Stimulated activated CD4-positive, alpha-beta T cell treated with anti-CD3 and anti-CD28 coated beads, Interleukin-2, amount 100 ng/mL, for 48 hours (primary cell): Measurements from ENCODE around the gene PIM3.
"Not testable (repeated sequence)": the region's sequence is repeated elsewhere in the genome, so short reads cannot be mapped to it uniquely, and the experiment has no call there.

ENCODE experiments used
- DNase-seq, 2 donors: peaks; one replicate each; pipeline ENCODE4 v3.0.0-alpha.2; 2020

PIM3 gene

DNA sequence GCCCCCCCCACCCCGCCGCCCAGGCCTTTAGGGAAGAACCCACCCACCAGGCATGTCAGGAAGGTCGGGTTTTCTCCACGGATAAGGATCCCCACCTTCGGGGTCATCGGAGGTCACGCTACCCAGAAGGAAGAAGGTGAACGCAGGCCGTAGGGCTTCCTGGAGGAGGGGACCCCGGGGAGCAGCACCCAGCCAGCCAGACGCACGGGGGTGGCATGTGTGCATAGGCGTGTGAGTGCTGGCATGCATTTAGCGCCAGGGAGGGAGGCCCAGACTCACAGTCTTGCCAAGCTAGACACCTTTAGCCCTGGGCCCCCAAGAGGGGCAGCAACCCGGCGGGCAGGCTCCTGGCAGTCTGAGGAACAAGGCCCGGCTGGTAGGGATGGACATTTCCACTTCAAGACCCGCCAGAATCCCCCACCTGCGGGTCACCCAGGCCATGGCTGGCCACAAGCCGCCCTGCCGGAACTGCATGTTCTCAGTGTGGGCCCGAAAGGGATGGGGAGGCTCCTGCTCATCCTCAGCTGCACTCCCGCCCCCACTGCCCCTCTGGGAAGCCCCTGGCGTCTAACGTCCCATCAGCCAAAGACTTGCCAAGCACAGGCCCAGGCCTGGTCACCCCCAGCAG, 16.7 kb upstream of the PIM3 start:
- DNase-seq, result no peak

DNA sequence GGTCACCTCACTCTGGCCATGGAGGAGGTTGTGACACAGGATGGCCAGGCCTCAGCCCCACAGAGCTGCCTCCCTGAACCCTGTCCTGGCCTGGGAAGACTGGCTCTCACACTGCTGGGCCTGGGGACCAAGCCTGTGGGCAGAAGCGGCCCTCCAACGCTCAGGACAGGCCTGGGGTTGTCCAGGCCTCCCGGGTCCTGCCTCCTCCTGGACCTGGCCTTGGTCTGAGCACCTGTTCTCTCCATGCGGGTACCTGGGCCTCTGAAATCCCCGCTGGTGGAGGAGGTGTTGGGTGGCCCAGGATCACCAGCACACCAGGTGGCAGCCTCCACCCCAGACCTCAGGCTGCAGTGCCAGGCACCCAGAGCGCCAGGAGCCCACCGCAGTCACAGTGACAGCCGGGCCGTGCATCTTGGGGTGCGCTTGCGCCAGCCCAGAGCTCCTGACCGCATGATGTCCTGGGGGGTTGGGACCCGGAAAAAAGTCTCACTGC, 16.1 kb upstream of the PIM3 start:
- DNase-seq, result no peak

DNA sequence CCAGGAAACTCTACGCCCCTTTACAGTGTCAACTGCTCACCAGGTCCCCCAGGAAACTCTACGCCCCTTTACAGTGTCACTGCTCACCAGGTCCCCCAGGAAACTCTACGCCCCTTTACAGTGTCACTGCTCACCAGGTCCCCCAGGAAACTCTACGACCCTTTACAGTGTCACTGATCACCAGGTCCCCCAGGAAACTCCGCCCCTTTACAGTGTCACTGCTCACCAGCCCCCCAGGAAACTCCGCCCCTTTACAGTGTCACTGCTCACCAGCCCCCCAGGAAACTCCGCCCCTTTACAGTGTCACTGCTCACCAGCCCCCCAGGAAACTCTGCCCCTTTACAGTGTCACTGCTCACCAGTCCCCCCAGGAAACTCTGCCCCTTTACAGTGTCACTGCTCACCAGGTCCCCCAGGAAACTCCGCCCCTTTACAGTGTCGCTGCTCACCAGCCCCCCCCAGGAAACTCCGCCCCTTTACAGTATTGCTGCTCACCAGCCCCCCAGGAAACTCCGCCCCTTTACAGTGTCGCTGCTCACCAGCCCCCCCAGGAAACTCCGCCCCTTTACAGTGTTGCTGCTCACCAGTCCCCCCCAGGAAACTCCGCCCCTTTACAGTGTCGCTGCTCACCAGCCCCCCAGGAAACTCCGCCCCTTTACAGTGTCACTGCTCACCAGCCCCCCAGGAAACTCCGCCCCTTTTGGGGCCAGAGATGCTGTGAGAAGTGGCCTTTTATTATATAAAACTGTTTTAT, 15.4 kb upstream of the PIM3 start:
- not testable (repeated sequence) for DNase-seq

DNA sequence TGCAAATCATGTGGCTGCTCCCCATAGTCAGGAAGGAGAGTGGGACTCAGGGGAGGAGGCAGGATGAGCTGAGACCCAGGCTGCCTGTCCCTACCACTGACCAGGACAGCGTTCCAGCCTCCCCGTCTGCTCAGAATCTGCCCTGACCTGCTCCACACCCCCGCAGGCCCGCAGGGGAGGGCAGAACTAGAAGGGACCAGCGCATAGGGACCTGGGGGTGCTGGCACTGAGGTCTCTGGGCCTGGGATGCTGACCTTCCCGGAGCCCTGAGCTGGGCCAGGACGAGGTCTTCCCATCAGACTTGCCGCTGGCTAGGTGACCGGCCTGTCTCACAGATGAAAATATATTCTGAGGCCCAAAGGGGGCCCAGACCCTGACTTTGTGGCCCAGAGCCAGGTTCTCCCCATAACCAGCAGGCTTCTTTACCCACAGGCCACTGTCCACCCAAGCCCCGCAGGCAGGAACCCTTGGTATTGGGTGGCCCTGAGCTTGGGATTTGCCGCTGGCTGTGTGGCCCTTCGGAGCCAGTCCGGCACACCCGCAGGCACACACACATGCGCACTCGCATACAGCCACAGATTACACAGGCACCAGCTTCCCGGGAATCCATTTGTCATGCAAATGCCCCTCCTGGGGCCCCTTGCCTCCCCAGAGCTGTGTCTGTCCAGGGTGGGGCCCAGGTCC, 13.8 kb upstream of the PIM3 start:
- DNase-seq, result no peak

DNA sequence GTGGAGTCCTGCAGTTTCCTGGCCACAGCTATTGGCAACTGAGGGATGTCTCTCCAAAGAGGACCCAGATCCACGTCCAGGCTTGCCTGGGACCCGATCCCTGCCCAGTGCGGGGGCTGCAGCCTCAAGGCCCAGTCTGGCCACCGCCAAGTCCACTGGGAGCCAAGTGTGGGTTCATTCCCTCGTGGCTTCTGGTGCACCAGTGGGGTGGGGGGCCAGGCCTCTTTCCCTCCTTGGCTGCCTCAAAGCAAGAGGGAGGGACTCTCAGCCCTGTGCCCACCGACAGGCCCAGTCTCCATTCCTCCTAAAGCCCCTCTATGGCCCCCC, 13.3 kb upstream of the PIM3 start:
- no peak for DNase-seq

DNA sequence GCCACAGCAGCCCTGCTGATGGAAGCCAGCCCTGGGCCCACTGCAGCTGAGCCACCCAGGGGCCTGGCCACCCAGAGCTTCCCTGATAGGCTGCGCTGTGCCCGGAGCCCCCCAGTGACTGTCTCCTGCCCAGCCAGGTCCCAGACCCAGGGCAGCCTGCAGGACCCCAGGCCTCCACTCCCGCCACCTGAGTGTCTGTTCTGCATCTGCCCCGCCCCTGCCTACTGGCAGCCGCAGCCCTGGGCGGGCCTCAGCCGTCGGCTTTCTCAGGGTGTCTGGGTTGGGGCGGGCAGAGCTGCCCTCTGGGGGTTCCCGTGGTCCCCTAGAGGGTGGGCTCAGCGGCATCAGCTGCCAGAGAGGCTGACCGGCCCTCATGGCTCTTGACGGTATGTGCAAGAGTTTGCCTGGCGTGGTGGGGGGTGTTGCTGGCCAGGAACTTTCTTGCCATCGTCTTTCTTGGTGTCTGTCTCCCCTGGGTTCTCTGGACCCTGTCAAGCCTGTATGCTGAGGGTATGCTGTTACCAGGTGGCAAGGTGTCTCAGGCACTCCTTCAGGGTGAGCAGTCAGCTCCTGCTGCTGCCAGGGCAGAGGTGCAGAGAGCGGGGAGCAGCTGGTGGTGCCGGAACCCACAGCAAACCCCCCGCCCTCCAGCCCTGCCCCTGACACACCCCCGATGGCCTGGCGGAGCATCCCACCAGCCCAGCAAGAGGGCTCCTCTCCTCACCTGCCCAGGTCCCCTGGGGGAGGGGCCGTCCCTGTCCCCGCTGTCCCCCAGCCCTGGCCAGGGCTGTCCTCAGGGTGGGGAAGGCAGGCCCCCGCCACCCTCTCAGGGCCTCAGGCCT, 12.2 kb upstream of the PIM3 start:
- no peak for DNase-seq

DNA sequence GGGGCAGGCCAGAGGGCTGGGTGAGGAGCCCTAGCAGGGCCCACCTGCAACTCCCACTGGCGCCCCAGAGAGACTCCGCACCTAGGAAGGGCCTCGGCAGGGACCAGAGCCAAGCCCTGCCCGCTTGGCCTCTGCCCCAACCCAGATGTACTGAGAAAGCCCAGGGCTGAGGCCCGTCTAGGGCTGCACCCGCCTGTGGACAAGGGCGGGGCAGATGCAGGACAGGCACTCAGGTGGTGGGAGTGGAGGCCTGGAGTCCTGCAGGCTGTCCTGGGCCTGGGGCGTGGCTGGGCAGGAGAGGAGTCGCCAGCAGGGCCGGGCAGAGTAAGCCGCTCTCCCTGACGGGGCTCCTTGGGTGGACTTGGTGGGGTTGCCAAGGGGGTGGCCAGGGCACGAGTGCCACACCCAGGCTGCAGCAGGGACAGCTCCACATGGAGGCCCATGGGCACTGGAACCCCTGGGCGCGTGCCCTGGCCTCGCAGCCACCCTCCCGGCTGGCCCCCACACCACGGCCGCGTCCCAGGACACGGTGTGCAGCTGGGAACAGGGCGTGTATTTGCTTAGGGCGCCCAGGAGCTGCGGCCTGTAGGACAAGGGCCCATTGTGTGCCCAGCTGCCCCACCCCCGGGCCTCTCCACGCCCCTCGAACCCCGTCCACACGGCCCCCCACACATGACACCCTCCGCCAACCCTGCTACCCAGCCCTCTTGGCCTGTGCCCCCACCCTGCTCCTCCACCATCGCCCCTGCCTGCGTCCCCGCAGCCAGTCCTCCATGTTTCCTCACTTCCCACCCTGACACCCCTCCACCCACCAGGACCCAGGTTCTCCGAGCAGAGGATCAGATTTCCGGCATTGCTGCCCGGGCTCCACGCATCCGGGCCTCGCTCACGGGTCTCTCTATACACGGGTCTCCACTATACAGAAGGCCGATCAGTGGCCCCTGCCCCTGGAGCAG, 11.3 kb upstream of the PIM3 start:
- no peak for DNase-seq

DNA sequence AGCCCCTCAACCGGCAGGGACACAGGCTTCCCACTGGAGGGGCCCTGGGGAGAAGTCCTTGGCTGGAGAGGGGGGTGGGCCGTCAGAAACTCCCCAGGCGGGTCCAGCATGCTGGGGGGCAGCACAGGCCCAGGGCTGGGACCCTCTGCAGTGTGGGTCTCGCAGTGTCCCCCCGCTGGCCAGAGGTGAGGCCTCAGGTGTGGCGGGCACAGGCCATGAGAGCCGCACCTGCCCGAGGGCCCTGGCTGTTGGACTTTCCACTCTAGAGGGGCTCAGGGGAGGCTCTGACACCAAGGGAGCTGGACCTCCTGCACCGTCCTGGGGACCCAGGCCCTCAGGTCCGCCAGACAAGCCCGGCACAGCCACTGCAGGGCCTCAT, 10.7 kb upstream of the PIM3 start:
- no peak for DNase-seq

DNA sequence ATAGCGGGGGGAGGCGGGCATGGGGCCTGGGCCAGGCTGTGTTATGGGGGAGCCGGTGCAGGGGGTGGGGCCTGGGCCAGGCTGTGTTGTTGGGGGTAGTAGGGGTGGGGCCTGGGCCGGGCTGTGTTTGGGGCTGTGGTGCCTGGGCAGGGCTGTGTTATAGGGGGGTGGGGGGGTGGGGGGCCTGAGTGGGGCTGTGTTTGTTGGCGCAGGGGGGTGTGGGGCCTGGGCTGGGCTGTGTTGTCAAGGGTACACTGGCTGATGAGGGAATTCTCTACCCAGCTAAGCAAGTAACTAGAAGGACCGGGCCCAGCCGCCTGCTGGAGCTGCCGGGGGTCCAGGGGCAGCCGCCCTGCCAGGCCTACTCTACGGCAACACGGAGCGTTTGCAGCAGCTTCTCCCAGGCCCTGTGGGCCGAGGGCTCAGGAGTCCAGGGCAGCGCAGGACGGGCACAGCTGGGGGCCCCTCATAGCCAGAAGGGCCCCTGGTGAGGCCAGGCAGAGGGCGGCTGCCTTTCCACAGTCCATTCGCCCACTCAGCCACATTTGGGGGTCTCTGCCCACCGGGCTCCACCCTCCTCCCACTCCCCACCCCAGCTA, 10.1 kb upstream of the PIM3 start:
- DNase-seq, result no peak

DNA sequence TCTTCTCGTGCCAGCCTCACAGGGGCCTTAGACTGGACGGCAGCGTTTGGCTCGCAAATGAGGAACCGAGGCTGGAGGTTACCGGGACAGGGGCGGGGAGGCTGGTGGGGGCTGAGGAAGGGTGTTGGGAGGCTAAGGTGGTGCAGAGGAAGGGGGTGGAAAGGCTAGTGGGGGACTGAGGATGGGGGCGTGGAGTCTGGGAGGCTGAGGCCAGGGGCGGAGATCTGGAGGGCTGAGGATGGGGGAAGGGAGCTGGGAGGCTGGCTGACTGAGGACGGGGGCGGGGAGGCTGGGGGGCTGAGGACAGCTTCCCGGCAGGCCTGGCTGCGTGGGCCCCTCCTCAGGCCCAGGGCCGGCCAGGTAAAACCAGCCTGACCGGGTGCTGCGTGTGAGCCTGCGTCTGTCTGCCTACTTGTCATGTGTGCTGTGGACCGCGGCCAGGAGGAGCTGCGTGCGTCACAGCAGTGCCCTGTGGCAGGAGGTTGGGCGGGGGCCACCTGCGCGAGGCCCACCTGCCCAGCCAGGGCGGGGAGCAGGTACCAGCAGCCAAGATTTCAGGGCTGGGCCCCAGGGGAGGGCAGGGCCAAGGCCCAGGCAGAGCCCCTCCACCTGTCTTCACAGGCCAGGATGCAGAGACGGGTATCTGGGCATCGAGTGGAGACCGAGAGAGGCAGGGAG, 9.4 kb upstream of the PIM3 start:
- peak in 1 of 2 donors; percentile 67 for DNase-seq

DNA sequence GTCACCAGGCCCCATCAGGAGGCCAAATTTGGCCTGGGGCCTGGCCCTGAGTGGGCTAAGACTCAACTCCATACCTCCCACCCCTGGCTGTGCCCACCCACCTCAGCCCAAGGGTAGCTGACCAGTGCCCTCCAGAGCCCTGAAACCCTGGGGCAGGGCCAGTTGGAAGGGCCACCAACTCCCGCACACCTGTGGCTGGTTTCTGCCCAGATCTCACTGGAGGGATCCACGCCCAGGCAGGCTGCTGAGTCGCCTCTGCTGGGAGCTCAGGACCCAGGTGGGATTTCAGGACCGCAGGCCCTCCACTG, 8.9 kb upstream of the PIM3 start:
- no peak for DNase-seq

DNA sequence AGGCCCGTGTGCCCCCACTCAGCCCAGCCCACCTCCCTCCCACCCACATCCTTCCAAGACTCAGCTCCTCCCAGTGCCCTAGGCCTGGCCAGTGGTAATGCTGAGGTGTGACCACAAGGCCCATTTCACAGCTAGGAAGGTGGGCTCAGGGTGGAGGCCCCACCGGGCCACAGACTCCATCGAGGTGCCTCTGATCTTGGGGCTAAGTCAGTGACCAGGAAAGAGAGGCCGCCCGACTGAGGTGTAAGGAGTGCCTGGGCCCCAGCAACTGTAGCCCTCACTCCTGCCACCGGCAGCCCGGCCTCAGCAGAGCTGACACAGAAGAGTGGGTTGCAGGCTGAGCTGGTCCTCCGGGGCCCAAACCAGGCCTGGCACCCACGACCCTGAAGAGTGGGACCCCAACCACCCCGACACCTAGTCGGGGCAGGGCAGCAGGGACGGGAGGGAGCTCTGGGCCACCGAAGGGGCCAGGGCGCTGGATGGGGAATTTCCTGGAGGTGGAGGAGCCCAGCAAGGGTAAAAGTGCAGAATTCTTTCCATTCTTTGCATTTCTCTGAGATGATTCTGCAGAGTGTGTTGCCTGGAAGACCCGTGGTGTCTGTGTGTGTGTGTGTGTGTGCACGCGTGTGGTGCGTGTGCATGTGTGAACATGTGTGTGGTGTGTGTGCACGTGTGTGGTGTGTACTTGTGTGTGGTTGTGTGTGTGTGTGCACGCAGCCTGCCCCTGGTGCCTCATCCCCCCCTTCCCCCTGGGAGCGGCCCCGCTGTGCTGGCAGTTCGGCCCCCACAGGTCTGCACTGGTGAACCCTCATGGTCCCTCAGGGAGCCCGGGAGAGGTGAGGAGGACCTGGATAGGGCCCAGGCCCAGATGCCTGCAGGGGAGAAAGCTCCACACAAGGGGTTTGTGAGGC, 8.3 kb upstream of the PIM3 start:
- DNase-seq, result no peak

DNA sequence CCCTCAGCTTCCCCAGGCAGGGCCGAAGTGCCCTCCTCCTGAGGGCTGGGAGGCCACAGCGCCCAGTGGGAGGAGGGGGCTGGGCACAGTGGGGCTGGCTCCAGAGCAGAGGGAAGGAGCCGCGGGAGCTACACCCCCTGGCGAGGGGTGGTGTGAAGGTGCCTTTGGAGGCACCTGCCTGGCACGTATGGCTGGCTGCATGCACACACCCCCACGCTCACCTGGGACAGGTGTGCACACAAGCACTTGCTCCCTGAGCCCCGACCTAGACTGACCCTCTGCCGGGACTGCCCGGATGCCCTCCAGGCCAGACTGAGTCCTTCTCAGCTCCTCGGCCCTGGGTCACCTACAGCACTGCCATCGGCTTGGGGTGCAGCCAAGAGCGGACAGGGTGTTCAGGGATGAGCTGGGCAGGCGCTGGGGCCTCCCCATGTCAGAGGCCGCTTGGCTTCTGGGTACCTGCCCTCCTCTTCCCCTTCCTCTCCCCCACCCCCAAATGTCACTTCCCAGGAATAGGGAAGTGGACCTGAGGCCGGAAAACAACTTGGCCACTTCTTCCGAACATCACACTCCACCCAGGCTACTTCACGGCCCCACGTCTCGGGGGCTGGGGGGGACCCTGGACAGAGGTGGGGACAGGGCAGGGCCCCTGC, 7.4 kb upstream of the PIM3 start:
- DNase-seq, result no peak

DNA sequence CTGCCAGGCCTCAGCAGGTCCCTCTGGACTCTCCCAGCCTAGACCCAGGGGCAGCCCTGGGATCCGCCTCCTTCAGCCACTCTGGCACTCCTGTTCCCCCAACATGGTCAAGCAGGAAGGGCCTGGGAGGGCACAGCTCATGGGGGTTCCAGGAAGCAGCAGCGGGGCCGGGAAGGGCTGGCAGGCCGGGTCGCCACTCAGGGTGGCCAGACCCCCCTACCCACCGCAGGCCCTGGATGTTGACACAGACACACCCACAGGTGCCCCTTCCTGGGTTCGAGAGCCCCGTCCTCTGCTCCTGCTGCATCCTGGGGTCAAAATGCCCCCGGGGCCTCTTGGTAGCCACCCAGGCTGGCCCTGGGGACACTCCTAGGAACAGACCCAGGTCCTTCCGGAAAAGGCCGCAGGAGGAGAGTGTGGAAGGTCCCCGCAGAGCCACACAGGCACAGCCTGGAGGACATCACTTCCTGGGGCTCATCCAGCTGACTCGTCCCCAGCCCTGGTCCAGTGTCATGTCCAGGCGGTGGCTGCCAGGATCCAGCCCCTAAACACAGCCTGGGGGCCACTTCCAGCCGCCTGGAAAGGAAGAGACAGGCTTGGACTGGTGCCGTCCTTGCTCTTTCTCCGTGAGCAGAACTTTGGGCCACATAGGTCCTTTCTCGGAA, 6.8 kb upstream of the PIM3 start:
- no peak for DNase-seq

DNA sequence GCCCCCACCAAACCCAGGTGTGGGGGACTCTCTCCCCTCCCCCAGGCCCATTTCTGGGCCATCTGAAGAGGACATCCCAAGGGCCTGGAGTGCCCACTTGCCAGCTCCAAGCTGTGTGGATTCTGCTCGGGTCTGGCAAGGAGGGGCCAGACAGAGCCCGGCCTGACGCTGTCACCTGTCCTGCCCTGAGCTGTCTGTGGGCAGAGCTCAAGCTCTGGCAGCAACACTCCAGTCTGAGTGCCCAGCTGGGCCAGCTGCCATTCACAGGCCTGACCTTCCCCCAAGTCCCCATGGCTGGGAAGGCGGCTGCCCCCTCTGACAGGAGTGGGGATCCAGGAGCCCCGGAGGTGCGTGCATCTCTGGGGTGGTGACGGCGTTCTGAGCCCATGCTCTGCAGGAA, 6.2 kb upstream of the PIM3 start:
- no peak for DNase-seq

DNA sequence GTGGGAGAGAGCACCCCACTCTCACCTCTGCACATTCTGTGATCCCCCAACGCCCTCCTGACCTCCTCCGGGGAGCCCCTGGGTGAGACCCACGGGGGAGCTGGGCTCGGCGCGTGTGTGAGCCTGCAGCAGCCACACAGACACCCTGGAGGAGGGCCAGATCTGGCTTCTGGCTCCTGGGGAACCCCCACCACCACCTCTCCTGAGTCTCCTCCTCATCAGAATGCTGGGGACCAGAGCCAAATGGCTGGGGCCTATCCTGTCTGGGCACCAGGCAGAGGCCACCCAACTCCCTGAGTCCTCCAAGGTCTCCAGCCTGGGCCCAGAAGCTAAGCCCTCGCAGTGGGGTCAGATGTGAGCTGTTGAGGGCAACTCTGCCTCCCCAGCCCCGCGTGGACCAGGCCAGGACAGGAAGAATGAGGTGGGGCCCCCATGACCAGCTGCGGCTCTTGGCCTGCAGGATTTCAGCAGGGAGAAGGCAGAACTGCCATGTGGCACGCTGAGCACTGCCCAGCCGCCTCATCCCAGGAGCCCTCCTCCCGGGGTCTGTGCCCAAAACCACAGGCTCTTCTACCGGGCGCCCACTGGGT, 5.5 kb upstream of the PIM3 start:
- DNase-seq, result no peak

DNA sequence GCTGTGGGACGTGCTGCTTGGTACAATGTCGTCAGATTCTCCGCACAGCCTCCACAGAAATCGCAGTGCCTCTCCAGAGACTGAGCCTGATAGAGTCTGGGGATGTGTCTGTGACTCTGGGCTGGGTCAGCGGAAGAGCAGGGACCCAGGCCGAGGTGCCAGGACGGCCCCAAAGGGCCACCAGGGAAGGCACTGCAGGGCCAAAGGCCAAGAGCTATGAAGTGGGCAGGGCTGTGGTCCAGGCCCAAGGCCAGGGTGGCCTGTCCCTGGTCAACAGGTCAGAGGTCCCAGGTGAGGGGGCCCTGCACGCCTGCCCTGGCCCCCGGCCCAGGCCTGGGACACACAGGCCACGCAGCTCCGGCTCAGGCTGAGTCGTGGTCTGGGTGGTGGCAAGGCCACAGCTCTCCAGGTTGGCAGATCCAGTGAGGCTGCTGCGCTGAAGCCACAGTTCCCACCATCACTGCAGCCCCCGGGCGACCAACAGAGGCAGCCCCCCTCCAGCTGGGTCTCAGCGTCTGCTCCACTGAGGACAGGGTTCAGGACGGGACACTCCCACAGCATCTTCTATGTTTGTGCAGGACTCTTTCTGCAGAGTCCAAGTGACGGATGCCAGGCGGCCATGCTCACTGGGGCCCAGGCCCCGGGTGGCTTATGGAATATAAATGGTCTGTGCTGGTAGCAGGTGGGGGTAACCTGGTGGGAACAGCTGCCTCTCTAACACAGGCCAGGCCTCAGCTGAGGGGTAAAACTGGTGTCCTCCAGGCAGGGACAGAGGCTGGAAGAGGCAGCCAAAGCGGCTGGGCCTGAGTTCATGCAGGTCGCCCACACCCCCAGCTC, 4.8 kb upstream of the PIM3 start:
- no peak for DNase-seq

DNA sequence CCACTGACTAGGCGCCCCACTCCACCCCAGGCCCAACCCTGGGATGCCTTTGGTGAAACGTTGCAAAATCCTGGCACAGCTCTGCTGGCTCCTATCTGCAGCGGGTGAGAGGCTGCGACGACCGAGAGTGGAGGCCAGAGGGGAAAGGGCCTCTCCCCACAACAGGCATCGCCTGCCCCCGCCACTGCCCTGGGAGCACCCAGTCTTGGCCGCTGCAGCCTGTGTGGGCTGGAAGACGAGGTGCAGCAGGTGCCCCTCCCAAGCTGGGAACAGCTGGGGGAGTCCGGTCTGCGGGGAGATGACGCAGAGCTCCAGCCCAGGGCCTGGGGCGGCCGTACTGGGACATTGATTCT, 4.2 kb upstream of the PIM3 start:
- DNase-seq, result no peak
